ENCODE measurements around the gene AR. TPM values are rescaled to one million over a fixed set of nuclear protein-coding genes. Genes with fewer than 3 reads are reported as not detected.
"Not testable (repeated sequence)": the region's sequence is repeated elsewhere in the genome, so short reads cannot be mapped to it uniquely, and the experiment has no call there.

The AR gene
- total RNA-seq, 1 donor = 4.8 TPM

GRCh38 chrX:67619253-67619652 is 75.4 kb downstream of the AR start:
- peak; percentile 67 for DNase-seq (ENCODE audit: low read depth)
- no peak for TF ChIP-seq CTCF (IDR thresholded peaks at IDR 0.05; ENCODE audit: insufficient read depth, low read length)
- no peak overlapping the region for H3K4me3 ChIP-seq (ENCODE audit: low read depth, low read length)

- no peak overlapping the region for H3K4me3 ChIP-seq (ENCODE audit: low read depth, low read length)
- no peak for DNase-seq (ENCODE audit: low read depth)
- no peak for TF ChIP-seq CTCF (IDR thresholded peaks at IDR 0.05; ENCODE audit: insufficient read depth, low read length)
Observed at GRCh38 chrX:67622053-67622585, 78.3 kb downstream of the AR start.

DNA sequence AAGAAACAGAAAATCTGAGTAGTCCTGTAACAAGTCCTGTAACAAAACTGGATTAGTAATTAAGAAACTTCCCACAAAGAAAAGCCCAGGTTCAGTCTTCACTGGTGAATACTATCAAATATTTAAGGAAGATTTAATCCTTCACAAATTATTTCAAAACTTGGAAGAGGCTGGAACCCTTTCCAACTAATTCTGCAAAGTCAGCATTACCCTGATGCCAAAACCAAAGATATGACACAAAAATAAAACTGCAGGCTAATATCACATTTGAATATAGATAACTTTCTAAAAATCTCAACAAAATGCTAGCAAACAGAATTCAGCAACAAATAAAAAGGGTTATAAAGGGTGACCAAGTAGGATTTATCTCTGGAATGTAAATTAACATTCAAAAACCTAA is 80.5 kb downstream of the AR start:
- no peak for TF ChIP-seq CTCF (IDR thresholded peaks at IDR 0.05; ENCODE audit: insufficient read depth, low read length)
- no peak for DNase-seq (ENCODE audit: low read depth)
- no peak overlapping the region for H3K4me3 ChIP-seq (ENCODE audit: low read depth, low read length)

DNA sequence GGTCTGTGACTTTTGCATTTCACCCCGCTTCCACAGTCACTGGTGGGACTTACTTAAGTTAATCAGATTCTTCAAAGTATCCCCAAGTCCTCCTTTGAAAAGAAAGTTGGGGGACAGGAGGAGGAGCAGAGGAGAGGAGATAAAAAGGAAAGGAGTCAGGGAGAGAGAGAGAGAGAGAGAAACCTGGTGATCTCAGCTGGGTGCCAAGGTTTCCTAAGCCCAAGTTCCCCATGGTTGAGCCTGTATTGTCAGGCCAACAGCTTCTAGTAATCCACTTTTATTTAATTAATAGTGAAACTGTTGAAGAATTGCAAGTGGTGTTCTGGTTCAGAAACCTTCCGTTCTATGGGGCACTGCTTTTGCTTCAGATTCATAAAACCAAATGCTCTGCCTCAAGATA is 91.6 kb downstream of the AR start:
- DNase-seq (ENCODE audit: low read depth) = no peak
- no peak for TF ChIP-seq CTCF (IDR thresholded peaks at IDR 0.05; ENCODE audit: insufficient read depth, low read length)
- H3K4me3 ChIP-seq (ENCODE audit: low read depth, low read length) = no peak overlapping the region

DNA sequence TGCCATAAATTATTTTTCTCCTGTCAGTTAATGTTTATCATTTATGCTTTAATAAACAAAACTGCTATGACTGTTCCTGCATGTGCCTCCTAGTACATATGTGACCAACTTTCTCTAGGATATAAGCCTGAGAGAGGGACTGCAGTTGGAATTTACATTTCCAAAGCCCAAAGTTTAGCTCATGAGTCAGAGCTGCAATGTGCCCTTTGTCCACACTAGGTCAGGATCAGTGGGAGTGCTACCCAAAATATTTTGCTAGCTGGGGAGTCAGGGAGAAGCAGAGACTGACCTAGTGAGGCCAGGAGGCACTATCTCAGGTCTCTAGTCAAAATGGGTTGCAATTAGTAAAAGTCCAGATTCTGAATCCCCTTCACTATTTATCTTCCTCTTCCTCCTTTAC is 92.7 kb downstream of the AR start:
- no peak overlapping the region for H3K4me3 ChIP-seq (ENCODE audit: low read depth, low read length)
- no peak for TF ChIP-seq CTCF (IDR thresholded peaks at IDR 0.05; ENCODE audit: insufficient read depth, low read length)
- no peak for DNase-seq (ENCODE audit: low read depth)

DNA sequence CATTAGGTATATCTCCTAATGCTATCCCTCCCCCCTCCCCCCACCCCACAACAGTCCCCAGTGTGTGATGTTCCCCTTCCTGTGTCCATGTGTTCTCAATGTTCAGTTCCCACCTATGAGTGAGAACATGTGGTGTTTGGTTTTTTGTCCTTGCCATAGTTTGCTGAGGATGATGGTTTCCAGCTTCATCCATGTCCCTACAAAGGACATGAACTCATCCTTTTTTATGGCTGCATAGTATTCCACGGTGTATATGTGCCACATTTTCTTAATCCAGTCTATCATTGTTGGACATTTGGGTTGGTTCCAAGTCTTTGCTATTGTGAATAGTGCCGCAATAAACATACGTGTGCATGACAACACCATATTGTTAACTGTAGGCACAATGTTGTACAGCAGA is 93.5 kb downstream of the AR start:
- H3K4me3 ChIP-seq (ENCODE audit: low read depth, low read length); DNase-seq (ENCODE audit: low read depth): not testable (repeated sequence)

DNA sequence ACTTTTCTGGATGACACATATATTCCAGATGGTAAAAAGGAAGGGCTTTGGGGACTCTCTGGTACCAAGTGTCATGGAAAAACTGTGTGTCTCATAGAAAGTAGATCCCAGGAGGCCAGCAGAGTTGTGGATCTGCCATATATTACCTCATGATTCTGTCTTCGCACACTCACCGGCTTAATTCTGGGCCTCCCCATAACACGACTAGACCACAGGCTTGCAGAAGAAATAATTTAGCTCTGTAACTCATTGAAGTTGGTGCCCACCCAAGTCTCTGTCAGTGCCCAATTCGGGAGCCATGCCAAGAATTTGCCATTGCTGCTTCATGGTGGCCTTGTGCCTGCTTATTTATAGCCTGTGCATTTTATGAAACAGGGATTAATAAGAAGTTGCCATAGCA is 104.5 kb downstream of the AR start:
- no peak for TF ChIP-seq CTCF (IDR thresholded peaks at IDR 0.05; ENCODE audit: insufficient read depth, low read length)
- H3K4me3 ChIP-seq (ENCODE audit: low read depth, low read length) = no peak overlapping the region
- no peak for DNase-seq (ENCODE audit: low read depth)

Data from fibroblast of the aortic adventitia (primary cell).